Caco-2 (cell line): ENCODE measurements around the gene STUM. TPM values are rescaled to one million over a fixed set of nuclear protein-coding genes. Genes with fewer than 3 reads are reported as not detected.

Experiments
- BruUV-seq: library from RNA; stranded (reverse); fragments of 400-500 nt; replicated peaks from 2 replicates; lab custom pipeline; 2021; lab: Mats Ljungman, UMichigan
- CTCF ChIA-PET: fragments of 300-600 bp; sonication (Branson Sonifier 250); formaldehyde crosslinking; loops from one replicate; lab custom pipeline; 2022; ENCODE audit warnings: antibody characterized with exemption; lab: Charles Lee
- POLR2A ChIA-PET: fragments of 300-600 bp; sonication (Branson Sonifier 250); formaldehyde crosslinking; loops from one replicate; lab custom pipeline; 2022; ENCODE audit warnings: antibody characterized with exemption; lab: Charles Lee
- DNase-seq, 2 experiments: peaks; one replicate each; pipeline versions ENCODE4 v3.0.0 to v3.0.0-alpha.2; 2020 to 2022
- H3K27me3 ChIP-seq: replicated peaks from 2 replicates; pipeline ENCODE4 v1.6.0; 2011; ENCODE audit warnings: low read length; ENCODE audit not compliant: control insufficient read depth, insufficient read depth
- H3K36me3 ChIP-seq: 2 replicates; pipeline ENCODE4 v1.5.1; 2011; ENCODE audit warnings: low read length; ENCODE audit not compliant: control insufficient read depth, insufficient read depth
- H3K4me1 ChIP-seq: fragments of 250-450 bp; sonication (Bioruptor Pico); 2 replicates; pipeline ENCODE4 v1.5.1; 2020; ENCODE audit warnings: mild to moderate bottlenecking
- H3K4me3 ChIP-seq: 2 replicates; pipeline ENCODE4 v1.5.1; 2011; ENCODE audit warnings: low read depth, mild to moderate bottlenecking, control low read depth, low read length
- H3K9me3 ChIP-seq: fragments of 250-450 bp; sonication (Bioruptor Pico); 2 replicates; pipeline ENCODE4 v1.5.1; 2020; ENCODE audit warnings: mild to moderate bottlenecking, moderate library complexity
- H3K27ac Mint-ChIP-seq: one replicate; pipeline ENCODE4 v1.8.0; 2022; ENCODE audit warnings: mixed read lengths; ENCODE audit not compliant: unreplicated experiment
- H3K27me3 Mint-ChIP-seq: one replicate; pipeline ENCODE4 v1.8.0; 2022; ENCODE audit warnings: mixed read lengths; ENCODE audit not compliant: insufficient read depth, unreplicated experiment
- H3K36me3 Mint-ChIP-seq: one replicate; pipeline ENCODE4 v1.8.0; 2022; ENCODE audit warnings: mild to moderate bottlenecking, mixed read lengths; ENCODE audit not compliant: insufficient read depth, unreplicated experiment
- H3K4me1 Mint-ChIP-seq: one replicate; pipeline ENCODE4 v1.8.0; 2022; ENCODE audit warnings: low read depth, mixed read lengths; ENCODE audit not compliant: unreplicated experiment
- H3K4me3 Mint-ChIP-seq: one replicate; pipeline ENCODE4 v1.8.0; 2022; ENCODE audit warnings: mild to moderate bottlenecking, moderate library complexity, mixed read lengths; ENCODE audit not compliant: unreplicated experiment
- H3K9me3 Mint-ChIP-seq: one replicate; pipeline ENCODE4 v1.8.0; 2022; ENCODE audit warnings: mixed read lengths; ENCODE audit not compliant: unreplicated experiment
- CTCF ChIP-seq, 2 experiments: fragments of 200-600 bp in 1 of 2; IDR thresholded peaks; 1 replicate in 1 of 2; 2 replicates in 1 of 2; pipeline versions ENCODE4 v1.5.1 to v1.8.0; 2011 to 2022; ENCODE audit warnings: antibody characterized with exemption in 1 of 2, control low read depth in 1 of 2, inconsistent platforms in 1 of 2, low read depth in 1 of 2, low read length in 1 of 2, mild to moderate bottlenecking in 1 of 2, moderate library complexity in 1 of 2; ENCODE audit not compliant: insufficient read depth in 1 of 2, severe bottlenecking in 1 of 2, unreplicated experiment in 1 of 2
- intact Hi-C: fragments of 100-400 bp; cut with micrococcal nuclease; formaldehyde crosslinking; loops from one replicate; pipeline ENCODE4 v1.10.0; 2022; ENCODE audit not compliant: unreplicated experiment
- total RNA-seq: library from RNA; stranded (reverse); gene quantifications from 2 replicates; pipeline ENCODE4 v1.2.3, GENCODE V29; 2022

The STUM gene
- total RNA-seq, 1 experiment from 2014 or later = 1.7 TPM

GRCh38 chr1:226555092-226555491, 6.5 kb downstream of the STUM start:
- ChIA-PET POLR2A (no interaction called here), CTCF (interaction anchor here (0.7 to 1.5 kb wide), 4 partner anchors 15 to 1474 kb away, joined by 3 to 6 read pairs (median 5); no protein-coding TSS in a partner anchor)
- H3K4me3 ChIP-seq = no peak overlapping the region
- H3K36me3 ChIP-seq = no peaks in the 10 kb centered on the region; the same call in 1 of the 2 replicates
- Mint-ChIP-seq H3K4me3 (no peak overlapping the region), H3K27me3 (peaks cover 21% of the 10 kb centered on the region), H3K4me1 (peaks cover 3% of the 10 kb centered on the region), H3K27ac (no peak overlapping the region), H3K9me3 (no peaks in the 10 kb centered on the region), H3K36me3 (no peaks in the 10 kb centered on the region)
- no peak for DNase-seq
- H3K9me3 ChIP-seq = no peaks in the 10 kb centered on the region
- no TSS peak for BruUV-seq
- H3K27me3 ChIP-seq = peaks cover 1% of the 10 kb centered on the region; the same call in 1 of the 2 replicates
- TF ChIP-seq CTCF (IDR thresholded peaks at IDR 0.05; ENCODE audit: insufficient read depth in 1 of 2, low read depth in 1 of 2, low read length in 1 of 2, severe bottlenecking in 1 of 2, unreplicated experiment in 1 of 2) = no peak
- intact Hi-C loops = no loop called here
- H3K4me1 ChIP-seq = peaks cover 2% of the 10 kb centered on the region

- H3K27ac Mint-ChIP-seq = no peak overlapping the region
- no peaks in the 10 kb centered on the region for H3K4me1 ChIP-seq
- ChIA-PET POLR2A (no interaction called here), CTCF (no interaction called here)
- no peaks in the 10 kb centered on the region for H3K9me3 ChIP-seq
- no peaks in the 10 kb centered on the region for H3K4me1 Mint-ChIP-seq
- no peaks in the 10 kb centered on the region for H3K9me3 Mint-ChIP-seq
- no peaks in the 10 kb centered on the region for H3K27me3 ChIP-seq
- no peaks in the 10 kb centered on the region for H3K36me3 Mint-ChIP-seq
- no peak for TF ChIP-seq CTCF (IDR thresholded peaks at IDR 0.05; ENCODE audit: insufficient read depth in 1 of 2, low read depth in 1 of 2, low read length in 1 of 2, severe bottlenecking in 1 of 2, unreplicated experiment in 1 of 2)
- H3K27me3 Mint-ChIP-seq = peaks cover 15% of the 10 kb centered on the region
- H3K4me3 Mint-ChIP-seq = no peak overlapping the region
- no TSS peak for BruUV-seq
- intact Hi-C loops = no loop called here
- no peak overlapping the region for H3K4me3 ChIP-seq
- no peaks in the 10 kb centered on the region for H3K36me3 ChIP-seq
- DNase-seq = no peak
Measured at GRCh38 chr1:226557424-226557823, 8.9 kb downstream of the STUM start.

- no peak for TF ChIP-seq CTCF (IDR thresholded peaks at IDR 0.05; ENCODE audit: insufficient read depth in 1 of 2, low read depth in 1 of 2, low read length in 1 of 2, severe bottlenecking in 1 of 2, unreplicated experiment in 1 of 2)
- Histone ChIP-seq H3K9me3 (no peaks in the 10 kb centered on the region), H3K4me1 (no peaks in the 10 kb centered on the region), H3K4me3 (no peak overlapping the region), H3K27me3 (no peaks in the 10 kb centered on the region), H3K36me3 (no peaks in the 10 kb centered on the region)
- Mint-ChIP-seq H3K27me3 (peaks cover 12% of the 10 kb centered on the region), H3K9me3 (no peaks in the 10 kb centered on the region), H3K36me3 (no peaks in the 10 kb centered on the region), H3K4me1 (no peaks in the 10 kb centered on the region), H3K27ac (no peak overlapping the region), H3K4me3 (no peak overlapping the region)
- intact Hi-C loops = no loop called here
- DNase-seq = no peak
- POLR2A ChIA-PET = no interaction called here
- CTCF ChIA-PET = no interaction called here
- no TSS peak for BruUV-seq
Measured at GRCh38 chr1:226558036-226558650, 9.6 kb downstream of the STUM start.
